ENCODE data around the gene ACTG1. TPM values are rescaled to one million over a fixed set of nuclear protein-coding genes. Genes with fewer than 3 reads are reported as not detected.
A peak's percentile ranks its signal among the peaks of the same experiment; 100 is the strongest.

The ACTG1 gene
- total and polyA plus RNA-seq, 2 of the 13 experiments (the other 11 are each of a cell fraction or from before 2014, with no cell fraction given), result 973 to 1,138 TPM

DNA sequence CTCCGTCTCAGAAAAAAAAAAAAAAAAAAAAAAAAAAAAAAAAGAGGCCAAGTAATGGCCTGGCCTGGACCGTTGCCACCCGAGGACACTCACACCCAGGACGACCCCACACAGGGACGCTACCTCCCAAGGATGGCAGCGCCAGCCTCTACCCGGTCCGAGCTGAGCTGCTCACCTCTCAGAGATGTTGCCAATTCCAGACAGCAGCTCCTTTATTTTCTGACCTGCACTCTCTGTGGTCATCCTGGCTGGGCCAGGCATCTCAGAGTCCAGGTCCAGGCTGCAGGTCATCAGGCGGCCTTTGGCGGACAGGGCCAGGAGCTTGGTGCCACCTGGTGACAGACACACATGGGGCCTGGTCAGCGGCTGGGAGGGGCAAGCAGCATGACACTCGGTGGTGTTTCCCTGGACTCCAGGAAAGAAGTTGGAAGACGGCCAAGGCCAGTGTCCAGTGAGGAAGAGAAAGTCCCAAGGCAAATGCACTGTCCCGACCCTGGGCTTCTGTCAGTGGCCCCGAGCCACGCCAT, 36.5 kb upstream of the ACTG1 start (continued):
- TF ChIP-seq, protein P1, sequence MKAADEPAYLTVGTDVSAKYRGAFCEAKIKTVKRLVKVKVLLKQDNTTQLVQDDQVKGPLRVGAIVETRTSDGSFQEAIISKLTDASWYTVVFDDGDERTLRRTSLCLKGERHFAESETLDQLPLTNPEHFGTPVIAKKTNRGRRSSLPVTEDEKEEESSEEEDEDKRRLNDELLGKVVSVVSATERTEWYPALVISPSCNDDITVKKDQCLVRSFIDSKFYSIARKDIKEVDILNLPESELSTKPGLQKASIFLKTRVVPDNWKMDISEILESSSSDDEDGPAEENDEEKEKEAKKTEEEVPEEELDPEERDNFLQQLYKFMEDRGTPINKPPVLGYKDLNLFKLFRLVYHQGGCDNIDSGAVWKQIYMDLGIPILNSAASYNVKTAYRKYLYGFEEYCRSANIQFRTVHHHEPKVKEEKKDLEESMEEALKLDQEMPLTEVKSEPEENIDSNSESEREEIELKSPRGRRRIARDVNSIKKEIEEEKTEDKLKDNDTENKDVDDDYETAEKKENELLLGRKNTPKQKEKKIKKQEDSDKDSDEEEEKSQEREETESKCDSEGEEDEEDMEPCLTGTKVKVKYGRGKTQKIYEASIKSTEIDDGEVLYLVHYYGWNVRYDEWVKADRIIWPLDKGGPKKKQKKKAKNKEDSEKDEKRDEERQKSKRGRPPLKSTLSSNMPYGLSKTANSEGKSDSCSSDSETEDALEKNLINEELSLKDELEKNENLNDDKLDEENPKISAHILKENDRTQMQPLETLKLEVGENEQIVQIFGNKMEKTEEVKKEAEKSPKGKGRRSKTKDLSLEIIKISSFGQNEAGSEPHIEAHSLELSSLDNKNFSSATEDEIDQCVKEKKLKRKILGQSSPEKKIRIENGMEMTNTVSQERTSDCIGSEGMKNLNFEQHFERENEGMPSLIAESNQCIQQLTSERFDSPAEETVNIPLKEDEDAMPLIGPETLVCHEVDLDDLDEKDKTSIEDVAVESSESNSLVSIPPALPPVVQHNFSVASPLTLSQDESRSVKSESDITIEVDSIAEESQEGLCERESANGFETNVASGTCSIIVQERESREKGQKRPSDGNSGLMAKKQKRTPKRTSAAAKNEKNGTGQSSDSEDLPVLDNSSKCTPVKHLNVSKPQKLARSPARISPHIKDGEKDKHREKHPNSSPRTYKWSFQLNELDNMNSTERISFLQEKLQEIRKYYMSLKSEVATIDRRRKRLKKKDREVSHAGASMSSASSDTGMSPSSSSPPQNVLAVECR (CRISPR knock-in tag; IDR thresholded peaks at IDR 0.05; ENCODE audit: borderline replicate concordance), result peak; percentile 20; the same call in 1 of the 2 replicates
- TF ChIP-seq, protein P2, sequence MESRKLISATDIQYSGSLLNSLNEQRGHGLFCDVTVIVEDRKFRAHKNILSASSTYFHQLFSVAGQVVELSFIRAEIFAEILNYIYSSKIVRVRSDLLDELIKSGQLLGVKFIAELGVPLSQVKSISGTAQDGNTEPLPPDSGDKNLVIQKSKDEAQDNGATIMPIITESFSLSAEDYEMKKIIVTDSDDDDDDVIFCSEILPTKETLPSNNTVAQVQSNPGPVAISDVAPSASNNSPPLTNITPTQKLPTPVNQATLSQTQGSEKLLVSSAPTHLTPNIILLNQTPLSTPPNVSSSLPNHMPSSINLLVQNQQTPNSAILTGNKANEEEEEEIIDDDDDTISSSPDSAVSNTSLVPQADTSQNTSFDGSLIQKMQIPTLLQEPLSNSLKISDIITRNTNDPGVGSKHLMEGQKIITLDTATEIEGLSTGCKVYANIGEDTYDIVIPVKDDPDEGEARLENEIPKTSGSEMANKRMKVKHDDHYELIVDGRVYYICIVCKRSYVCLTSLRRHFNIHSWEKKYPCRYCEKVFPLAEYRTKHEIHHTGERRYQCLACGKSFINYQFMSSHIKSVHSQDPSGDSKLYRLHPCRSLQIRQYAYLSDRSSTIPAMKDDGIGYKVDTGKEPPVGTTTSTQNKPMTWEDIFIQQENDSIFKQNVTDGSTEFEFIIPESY (CRISPR knock-in tag; IDR thresholded peaks at IDR 0.05), result peak; percentile 100
- TF ChIP-seq SMAD9 (CRISPR knock-in tag; IDR thresholded peaks at IDR 0.05) (no peak), ZFP37 (CRISPR knock-in tag; IDR thresholded peaks at IDR 0.05; ENCODE audit: borderline replicate concordance) (no peak), ELF3 (CRISPR knock-in tag; IDR thresholded peaks at IDR 0.05) (no peak), ZNF232 (CRISPR knock-in tag; IDR thresholded peaks at IDR 0.05; ENCODE audit: borderline replicate concordance) (no peak), MXI1 (IDR thresholded peaks at IDR 0.05; ENCODE audit: borderline replicate concordance, low read depth, low read length) (peak; percentile 64; the same call in 1 of the 3 replicates), ZBTB38 (CRISPR knock-in tag; IDR thresholded peaks at IDR 0.05) (peak; percentile 84; the same call in 1 of the 2 replicates), FOXK1 (CRISPR knock-in tag; IDR thresholded peaks at IDR 0.05; ENCODE audit: borderline replicate concordance, low read depth) (no peak), DR1 (CRISPR knock-in tag; IDR thresholded peaks at IDR 0.05) (no peak), YEATS2 (CRISPR knock-in tag; IDR thresholded peaks at IDR 0.05; ENCODE audit: borderline replicate concordance) (no peak), SSRP1 (CRISPR knock-in tag; IDR thresholded peaks at IDR 0.05) (no peak), TBP (CRISPR knock-in tag; IDR thresholded peaks at IDR 0.05) (no peak), ZNF3 (CRISPR knock-in tag; IDR thresholded peaks at IDR 0.05) (no peak)
- TF ChIP-seq, protein P3, sequence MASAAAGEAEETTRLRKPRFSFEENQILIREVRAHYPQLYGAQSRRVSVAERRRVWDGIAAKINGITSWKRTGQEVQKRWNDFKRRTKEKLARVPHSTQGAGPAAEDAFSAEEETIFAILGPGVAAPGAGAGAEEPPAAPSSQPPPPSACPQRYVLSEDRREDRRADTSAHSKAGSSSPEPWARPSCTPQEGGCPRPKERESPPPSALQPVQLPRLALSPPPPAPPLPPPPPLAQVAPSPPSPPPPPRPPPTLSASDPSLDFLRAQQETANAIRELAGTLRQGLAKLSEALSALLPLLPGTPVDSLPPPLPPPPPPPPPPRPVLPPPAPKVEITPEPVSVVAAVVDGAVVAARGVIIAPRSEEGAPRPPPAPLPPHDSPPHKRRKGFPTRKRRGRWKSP (CRISPR knock-in tag; IDR thresholded peaks at IDR 0.05), result no peak
- TF ChIP-seq, protein P4, sequence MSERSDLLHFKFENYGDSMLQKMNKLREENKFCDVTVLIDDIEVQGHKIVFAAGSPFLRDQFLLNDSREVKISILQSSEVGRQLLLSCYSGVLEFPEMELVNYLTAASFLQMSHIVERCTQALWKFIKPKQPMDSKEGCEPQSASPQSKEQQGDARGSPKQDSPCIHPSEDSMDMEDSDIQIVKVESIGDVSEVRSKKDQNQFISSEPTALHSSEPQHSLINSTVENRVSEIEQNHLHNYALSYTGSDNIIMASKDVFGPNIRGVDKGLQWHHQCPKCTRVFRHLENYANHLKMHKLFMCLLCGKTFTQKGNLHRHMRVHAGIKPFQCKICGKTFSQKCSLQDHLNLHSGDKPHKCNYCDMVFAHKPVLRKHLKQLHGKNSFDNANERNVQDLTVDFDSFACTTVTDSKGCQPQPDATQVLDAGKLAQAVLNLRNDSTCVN (CRISPR knock-in tag; IDR thresholded peaks at IDR 0.05; ENCODE audit: borderline replicate concordance), result no peak
- TF ChIP-seq, protein P5, sequence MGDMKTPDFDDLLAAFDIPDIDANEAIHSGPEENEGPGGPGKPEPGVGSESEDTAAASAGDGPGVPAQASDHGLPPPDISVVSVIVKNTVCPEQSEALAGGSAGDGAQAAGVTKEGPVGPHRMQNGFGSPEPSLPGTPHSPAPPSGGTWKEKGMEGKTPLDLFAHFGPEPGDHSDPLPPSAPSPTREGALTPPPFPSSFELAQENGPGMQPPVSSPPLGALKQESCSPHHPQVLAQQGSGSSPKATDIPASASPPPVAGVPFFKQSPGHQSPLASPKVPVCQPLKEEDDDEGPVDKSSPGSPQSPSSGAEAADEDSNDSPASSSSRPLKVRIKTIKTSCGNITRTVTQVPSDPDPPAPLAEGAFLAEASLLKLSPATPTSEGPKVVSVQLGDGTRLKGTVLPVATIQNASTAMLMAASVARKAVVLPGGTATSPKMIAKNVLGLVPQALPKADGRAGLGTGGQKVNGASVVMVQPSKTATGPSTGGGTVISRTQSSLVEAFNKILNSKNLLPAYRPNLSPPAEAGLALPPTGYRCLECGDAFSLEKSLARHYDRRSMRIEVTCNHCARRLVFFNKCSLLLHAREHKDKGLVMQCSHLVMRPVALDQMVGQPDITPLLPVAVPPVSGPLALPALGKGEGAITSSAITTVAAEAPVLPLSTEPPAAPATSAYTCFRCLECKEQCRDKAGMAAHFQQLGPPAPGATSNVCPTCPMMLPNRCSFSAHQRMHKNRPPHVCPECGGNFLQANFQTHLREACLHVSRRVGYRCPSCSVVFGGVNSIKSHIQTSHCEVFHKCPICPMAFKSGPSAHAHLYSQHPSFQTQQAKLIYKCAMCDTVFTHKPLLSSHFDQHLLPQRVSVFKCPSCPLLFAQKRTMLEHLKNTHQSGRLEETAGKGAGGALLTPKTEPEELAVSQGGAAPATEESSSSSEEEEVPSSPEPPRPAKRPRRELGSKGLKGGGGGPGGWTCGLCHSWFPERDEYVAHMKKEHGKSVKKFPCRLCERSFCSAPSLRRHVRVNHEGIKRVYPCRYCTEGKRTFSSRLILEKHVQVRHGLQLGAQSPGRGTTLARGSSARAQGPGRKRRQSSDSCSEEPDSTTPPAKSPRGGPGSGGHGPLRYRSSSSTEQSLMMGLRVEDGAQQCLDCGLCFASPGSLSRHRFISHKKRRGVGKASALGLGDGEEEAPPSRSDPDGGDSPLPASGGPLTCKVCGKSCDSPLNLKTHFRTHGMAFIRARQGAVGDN (CRISPR knock-in tag; IDR thresholded peaks at IDR 0.05), result peak; percentile 62
